COLO829 (cell line): ENCODE measurements around the gene TF.

Experiments used
- DNase-seq: peaks from one replicate; pipeline ENCODE4 v3.0.0; 2012; ENCODE audit warnings: low spot score

Gene TF

DNA sequence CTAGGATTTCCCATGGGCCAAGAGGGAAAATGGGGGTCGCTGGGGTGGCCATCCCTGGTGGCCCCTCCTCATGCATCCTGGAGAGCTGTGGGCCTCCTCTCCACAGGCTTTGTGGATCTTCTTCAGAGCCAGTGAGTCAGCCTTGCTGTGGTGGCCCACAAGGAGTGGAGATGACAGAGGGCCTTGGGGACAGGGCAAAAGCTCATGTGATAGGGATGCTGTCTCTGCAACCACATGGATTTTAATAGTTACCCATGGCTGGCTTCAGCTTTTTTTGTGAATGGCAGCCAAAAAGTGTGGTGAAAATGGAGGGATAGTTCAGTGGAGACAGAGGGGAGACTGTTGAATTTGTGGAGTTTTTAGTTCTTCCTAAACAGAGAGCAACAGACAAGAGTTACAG, 1.2 kb downstream of the TF start:
- DNase-seq = no peak

DNA sequence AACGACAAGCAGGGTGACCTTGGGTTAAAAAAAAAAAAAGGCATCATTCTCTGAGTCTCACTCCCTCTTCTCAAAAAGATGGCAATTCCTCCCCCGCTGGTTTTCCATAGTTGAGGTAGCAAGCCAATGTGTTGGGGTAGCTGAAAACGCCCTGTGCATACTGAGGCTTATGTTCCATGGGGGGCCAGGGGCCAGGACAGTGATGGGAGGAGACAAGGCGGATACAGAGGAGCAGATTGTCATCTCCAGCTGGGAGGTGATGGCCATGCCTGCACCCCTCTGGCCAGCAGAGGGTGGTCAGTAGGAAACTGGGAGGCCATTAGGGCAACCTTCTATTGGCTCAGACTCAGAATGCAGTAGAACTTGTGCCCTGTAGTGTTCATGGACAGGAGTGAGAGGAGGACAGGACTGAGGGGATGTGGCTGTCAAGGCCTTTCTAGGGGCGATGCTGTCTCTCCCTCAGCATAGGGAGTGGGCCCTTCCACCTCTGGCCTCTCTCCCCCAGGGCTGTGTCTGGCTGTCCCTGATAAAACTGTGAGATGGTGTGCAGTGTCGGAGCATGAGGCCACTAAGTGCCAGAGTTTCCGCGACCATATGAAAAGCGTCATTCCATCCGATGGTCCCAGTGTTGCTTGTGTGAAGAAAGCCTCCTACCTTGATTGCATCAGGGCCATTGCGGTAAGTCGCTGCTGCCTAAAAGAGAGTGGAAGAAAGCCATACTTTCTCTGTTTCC, 1.9 kb downstream of the TF start:
- no peak for DNase-seq

DNA sequence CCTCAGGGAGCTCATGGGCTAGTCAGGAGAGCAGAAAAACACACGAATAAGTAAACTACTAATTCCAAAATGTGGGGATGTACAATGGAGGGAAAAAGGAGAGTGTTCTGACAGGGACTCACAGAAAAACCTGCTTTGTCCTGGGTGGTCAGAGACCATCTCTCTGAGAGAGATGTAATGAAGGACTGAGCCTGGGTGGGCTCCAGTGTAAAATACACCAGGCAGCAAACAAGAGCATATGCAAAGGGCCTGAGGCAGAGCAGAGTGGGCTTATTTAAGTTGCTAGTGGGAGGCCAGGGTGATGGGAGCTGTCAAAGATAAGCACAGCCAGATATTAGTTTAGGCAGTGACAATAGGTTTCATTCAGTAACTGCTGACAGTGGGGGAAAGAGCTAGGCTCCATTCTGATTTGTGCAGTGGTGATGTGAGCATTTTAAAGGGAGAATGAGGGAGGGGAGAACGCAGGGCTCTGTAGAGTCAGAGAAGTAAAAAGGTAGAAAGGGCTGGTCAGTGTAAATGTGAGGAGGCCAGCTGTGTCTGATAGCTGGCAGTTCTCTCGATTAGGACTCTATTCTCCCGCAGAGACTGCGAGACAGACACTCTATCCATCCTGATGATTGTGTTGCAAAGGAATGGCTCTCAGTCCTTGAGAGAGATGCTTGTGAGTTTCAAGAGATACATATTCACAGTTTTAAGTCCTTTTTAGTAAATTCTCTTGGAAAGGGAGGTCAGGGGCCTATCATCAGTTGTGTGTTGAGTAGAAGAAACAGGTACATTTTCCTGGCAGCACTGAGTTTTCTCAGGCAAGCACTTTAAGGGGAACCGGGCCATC, 3.5 kb downstream of the TF start:
- no peak for DNase-seq

DNA sequence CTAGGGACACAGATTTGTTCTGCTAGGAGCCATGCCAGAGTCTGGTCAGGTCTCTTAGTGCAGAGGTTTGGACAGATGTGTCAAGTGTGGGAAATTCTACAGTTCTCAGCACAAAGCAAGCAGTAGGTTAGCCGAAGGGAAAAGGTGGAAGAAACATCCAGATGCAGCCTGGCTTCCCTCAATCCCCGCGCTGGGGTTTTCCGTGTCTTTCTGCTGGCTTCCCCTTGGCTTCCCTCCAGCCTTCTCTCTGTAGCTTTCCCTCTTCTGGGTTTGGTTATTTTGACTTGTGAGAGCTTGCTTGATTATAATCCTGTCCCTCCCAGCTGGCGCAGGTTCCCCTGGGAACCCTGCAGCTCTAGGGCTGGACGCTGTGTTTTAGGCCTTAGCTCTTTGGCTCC, 4.1 kb downstream of the TF start:
- no peak for DNase-seq

DNA sequence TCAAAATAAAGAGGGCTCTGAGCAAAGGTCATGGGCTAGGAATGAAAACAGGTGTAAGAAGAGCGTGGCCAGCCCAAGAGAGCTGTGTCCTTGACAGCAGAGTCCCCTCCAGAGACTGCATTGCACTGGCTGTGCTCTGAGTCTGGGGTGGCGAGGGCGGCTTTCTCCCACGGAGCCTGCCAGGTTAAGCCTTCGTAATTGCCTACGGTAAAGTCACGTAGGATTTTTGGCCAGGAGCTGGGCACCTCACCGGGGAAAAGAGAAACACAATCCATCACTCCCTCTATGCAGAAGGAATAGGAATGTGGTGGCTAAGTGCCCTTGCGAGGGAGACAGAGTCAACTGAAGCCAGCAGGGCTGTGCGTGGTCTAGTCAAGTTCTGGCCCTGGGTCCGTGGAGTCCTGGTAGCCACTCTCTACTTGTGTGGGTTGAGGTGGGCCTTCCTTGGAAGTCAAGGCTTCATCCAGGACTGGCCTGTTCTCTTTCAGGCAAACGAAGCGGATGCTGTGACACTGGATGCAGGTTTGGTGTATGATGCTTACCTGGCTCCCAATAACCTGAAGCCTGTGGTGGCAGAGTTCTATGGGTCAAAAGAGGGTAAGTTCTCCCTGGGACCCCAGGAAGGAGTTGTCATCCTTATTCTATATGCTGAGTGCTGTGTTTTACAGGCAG, 7.0 kb downstream of the TF start:
- no peak for DNase-seq

DNA sequence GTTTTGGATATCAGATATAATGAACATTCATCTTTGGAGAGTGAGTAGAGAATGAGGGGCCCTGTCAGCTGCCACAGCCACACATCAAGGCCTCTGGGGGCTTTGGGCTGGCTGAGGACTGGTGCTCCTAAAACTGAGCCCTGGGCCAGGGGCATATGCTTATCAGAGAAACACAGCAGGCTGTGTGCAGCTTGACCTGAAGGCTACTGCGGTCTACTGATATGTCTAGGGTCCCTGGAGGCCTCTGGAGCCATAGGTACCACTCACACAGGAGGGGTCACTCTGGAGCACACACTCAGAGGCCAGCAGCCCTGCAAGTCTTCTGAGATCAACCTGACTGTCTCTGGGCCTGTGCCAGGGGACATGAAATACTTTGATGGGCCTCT, 7.6 kb downstream of the TF start:
- no peak for DNase-seq

DNA sequence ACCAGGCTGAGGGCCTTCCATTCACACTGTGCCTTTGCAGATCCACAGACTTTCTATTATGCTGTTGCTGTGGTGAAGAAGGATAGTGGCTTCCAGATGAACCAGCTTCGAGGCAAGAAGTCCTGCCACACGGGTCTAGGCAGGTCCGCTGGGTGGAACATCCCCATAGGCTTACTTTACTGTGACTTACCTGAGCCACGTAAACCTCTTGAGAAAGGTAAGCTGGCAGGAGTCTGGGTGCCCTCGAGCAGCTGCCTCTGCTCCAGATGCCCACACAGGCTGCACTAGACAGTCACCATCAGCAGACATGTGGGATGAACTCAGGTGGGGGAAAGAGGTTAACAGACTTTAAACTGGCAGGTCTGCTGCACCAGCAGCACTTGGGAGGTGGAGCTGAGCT, 8.3 kb downstream of the TF start:
- DNase-seq = no peak

DNA sequence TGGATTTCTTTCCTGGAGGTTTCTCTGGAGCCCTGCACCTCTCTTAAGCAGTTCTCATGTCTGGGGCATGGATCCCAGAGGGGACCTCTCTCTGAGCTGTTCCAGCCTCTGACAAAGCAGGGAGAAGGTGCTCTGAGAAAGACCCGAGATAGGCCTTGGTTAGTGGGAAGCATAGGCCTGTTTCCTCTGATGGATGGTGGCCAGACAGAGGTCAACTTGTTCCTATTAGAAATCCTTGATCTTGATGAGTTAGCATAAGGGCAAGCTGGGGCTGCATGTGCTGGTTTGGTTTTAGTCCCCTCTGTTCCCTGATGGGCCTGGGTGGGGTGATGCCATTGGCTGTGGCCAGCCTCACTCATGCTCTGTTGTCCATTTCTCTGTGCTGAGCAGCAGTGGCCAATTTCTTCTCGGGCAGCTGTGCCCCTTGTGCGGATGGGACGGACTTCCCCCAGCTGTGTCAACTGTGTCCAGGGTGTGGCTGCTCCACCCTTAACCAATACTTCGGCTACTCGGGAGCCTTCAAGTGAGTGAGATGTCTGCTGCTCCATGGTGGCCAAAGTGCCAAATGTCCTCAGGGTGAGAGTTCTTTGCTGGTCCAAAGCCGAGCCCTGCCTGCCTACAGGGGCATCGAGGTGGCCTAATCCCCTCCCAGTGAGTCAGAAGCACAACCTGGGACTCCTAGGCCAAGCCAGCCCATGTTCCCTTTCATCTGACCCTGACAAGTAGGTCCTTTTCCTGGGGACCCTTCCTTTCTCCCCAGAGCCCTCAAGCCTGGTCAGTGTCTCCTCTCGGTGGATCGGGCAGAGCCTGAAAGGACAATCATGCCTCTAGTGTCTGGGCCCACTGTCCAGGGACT, 9.0 kb downstream of the TF start:
- no peak for DNase-seq

DNA sequence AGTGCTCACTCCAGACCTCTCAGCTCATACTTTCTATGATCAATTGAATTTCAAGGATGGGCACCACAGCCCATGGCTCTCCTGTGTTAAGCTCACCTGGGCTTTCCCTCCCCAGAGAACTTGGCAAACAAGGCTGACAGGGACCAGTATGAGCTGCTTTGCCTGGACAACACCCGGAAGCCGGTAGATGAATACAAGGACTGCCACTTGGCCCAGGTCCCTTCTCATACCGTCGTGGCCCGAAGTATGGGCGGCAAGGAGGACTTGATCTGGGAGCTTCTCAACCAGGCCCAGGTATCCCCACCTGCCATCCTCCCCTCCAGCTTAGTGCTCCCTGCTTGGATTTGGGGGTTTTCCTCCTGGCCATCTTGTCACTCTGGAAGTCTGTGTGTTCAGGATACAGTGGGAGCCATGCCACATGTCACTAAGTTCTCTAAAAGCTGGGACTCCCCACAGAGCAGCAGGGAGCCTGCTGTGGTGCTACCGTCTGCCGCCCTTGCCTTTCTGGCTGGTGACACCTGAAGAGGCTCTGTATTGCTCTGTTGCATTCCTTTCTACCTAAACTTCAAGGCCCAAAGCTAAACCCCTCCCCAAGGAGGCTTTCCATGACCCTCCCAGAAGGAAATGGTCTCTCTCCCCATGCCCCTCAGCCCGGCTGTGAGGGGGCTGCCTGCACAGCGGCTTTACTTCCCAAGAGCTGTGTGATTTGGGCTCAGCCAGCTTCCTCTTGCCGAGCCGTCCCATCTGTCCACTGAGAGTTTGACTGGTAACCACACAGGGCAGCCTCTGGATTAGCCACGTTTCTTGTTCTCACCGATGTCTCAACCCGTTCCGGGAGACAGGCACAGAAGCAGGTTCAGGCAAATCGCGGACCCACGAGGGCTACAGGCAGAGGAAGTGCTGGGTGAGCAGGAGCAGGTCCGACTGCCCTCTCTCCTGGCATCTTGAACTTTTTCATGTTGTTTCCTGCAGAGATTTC, 10.8 kb downstream of the TF start:
- no peak for DNase-seq

DNA sequence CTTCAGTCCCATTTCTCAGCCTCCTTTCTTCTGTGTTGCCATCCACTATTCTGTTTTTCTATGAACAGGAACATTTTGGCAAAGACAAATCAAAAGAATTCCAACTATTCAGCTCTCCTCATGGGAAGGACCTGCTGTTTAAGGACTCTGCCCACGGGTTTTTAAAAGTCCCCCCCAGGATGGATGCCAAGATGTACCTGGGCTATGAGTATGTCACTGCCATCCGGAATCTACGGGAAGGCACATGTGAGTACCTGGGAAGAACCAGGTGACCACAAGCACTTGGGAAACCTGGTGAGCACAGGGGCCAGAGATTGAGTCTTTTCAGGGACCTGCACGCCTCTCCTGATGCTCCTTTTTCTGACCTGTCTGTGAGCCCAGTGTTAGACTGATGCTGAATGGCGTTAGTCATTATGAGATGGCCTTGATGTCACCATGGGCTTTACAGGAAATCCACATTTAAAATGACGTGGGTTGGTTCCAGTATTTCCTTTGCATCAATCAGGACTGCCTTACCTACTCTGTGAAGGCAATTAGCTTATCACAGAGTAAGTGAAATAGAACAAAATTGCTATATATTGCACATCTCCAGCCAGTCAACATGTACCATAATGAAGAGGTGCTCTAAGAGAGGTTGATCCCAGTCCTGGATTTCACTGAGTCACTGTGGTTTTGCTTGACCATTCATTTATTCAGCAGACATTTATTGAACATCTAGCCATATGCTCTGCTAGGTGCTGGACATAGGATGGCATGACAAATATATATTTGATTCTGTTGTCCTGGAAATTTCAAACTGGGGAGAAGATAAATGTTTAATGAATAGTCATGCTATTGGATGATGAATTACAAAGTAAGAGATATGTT, 11.7 kb downstream of the TF start:
- DNase-seq = no peak

DNA sequence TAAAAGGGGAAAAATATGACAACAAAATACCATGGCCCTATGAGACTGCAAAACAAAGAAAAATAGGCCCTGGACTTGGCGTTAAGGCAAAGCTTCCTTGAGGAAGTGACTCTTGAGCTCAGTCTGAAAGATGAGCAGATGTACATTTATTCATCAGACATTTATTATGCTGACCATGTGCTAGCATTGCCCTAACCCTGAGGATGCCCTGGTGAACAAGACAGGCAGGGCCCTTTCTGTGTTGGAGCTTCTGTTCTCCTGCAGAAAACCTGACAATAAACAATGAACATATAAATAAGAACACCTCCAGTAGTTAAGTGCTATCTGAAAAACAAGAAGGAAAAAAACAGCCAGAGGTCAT, 12.4 kb downstream of the TF start:
- DNase-seq = no peak

DNA sequence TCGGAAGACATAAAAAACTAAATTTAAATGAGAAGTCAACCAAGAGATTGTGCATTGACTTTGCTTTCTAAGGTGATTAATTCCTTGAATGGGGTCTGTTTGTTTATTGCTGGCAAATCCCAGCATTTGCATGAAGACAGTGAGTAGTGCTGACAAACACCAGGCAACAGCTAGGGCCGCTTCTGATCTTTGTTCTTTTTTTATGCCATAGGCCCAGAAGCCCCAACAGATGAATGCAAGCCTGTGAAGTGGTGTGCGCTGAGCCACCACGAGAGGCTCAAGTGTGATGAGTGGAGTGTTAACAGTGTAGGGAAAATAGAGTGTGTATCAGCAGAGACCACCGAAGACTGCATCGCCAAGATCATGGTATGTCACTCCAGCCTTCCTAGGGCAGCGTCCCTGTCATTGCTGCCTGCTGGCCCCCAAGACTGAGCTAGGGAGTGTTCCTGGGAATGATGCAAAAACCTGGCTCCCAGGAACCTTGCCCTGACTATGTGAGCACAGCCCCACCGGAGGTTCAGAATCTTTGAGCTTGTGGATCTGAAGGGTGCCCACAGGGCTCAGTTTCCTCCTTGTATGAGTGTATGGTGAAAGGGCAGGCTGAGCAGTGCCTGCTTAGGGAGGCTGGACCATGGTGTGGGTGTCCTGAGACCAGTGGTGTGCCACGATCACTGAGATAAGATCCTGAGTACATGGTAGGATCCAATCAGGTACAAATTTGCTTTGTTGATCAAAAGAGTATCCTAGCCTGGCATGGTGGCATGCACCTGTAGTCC, 13.0 kb downstream of the TF start:
- no peak for DNase-seq

DNA sequence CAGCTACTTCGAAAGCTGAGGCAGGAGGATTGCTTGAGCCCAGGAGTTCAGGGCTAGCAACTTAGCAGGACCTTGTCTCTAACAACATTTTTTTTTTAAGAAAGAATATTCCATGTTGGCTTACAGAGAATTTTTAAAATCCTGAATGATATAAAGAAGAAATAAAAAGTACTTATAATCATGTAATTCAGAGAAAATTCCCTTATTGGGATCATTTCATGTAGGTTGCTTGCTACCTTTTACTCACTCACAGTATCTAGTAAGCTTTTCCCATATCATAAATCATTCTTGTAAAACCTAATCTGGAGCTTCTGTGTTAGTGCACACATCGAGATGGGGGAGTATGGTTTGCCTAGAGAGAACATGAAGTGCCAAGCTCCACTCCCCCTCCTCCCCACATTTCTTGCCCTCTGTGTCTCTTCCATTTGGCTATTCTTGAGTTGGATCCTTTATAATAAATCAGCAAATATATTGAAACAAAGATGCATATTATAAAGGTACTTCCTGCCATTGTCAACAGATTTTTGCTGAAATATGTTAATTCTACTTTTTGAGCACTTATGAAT, 13.6 kb downstream of the TF start:
- DNase-seq = no peak

DNA sequence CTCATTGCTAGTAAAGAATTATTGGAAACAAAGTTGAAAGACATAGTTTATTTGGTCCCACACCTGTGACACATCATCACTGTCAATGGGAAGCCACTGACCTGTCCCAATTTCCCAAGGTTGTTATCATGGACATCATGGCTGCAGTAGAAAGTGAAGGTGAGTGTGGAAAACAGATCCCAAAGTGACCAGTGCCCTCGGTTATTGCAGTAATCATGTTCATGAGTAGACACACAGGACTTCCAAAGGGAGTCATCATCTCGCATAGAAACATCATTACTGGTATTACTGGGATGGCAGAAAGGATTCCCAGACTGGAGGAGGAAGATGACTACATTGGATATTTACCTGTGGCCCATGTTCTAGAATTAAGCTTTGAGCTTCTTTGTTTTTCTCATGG, 14.7 kb downstream of the TF start:
- DNase-seq = no peak

DNA sequence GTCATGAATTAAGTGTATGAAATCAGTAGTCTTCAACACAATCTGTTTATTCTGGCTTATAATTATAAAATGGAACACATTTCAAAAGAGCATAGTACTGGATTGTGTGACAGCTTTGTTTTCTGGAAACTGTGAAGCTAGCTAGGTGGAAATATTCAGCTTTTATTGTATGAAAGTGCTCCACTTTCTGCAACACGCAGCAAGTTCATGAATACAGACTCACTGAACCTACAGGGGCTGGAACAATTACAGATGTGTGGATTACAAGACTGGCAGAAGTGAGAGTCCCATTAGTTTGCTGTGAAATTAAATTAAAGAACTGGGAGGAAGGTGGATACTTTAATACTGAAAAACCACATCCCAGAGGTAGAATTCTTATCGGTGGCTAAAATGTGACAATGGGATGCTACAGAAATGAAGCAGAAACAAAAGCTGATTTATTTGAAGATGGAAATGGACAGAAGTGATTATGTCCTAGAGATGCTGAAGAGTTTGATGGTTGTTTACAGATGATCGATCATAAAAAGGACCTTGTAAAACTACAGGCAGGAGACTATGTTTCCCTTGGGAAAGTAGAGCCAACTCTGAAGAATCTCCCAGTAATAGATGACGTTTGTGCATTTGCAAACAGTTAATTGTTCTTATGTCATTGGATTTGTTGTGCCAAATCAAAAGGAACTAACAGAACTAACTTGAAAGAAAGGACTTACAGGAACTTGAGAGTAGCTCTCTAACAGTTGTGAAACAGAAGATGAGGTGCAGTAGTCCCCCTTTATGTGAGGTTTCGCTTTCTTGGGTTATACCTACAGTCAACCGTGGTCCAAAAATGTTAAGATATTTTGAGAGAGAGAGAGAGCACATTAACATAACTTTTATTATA, 15.7 kb downstream of the TF start:
- DNase-seq = no peak

DNA sequence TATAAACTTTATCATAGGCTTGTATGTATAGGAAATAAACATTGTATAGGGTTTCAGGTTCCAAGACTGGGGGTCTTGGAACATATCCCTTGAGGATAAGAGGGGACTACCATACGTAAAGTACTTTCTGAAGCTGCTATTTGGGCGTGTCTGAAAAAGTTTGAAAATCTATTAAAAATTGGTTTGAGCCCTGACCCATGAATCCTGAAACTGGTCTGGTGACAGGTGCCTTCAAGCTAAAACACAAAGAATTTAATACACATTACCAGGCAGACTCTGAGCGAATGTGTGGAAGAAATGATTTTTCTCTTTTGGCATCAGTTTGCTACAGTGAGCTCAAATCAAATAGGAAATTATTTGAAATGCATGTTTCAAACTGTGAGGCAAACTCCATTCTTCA, 16.3 kb downstream of the TF start:
- DNase-seq = no peak

DNA sequence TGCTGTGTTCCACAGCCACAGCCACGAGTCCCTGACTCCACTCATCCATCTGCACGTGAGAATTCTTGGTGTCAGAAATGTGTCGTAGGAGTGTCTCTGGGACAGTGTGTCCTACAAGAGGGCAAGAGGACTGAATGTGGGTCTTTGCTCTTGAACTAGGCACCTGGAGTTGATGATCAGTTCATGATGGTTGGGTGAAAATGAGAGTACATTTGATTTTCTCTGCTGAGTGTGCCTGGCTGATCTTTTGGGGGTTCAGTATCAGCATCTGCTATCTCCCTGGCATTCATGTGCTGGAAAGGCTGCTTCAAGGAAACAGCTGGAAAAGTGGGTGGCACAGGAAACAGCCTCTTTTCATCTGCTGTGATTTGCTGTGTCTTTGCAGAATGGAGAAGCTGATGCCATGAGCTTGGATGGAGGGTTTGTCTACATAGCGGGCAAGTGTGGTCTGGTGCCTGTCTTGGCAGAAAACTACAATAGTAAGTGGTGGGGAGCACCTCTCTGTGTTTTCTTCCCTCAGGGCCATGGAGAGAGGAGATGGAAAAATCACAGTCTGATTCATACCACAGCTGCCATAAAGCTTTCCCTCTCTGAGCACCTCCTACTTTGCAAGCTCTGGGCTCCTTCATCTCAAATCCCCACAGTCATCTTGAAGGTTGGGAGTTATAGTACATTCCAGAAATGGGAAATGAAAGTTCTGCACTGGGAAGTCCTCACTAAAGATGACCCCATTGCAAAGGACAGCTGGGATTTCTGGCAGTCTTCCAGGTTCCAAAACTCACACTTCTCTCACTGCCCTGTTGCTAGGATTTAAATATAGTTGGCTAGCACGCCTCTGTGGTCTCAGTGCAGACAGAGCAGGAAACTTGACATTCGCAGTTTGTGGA, 17.8 kb downstream of the TF start:
- no peak for DNase-seq
